ENCODE data around the gene SPTAN1. TPM values are rescaled to one million over a fixed set of nuclear protein-coding genes. Genes with fewer than 3 reads are reported as not detected.

The SPTAN1 gene
- total RNA-seq, 1 donor from 2014 or later: 368 TPM

Small RNAs within 50 kb of the gene (small RNA-seq; reads per million reads assigned to genes)
- gene RNU7-171P: not detected

Other genes starting within 250 kb of the SPTAN1 start
- gene TRUB2, start 230.1 kb upstream of the SPTAN1 start, total RNA-seq: 11.0 TPM
- 17.2 TPM for gene COQ4, start 229.7 kb upstream of the SPTAN1 start, total RNA-seq
- 9.4 TPM for gene SLC27A4, start 212.1 kb upstream of the SPTAN1 start, total RNA-seq
- gene URM1, start 181.2 kb upstream of the SPTAN1 start, total RNA-seq: 26.6 TPM
- 33.4 TPM for gene CERCAM, start 131.7 kb upstream of the SPTAN1 start, total RNA-seq
- gene ODF2, start 96.6 kb upstream of the SPTAN1 start, total RNA-seq: 15.7 TPM
- gene GLE1, start 47.9 kb upstream of the SPTAN1 start, total RNA-seq: 16.7 TPM
- gene DYNC2I2, start 104.3 kb downstream of the SPTAN1 start, total RNA-seq: 31.8 TPM
- gene SET, start 136.6 kb downstream of the SPTAN1 start, total RNA-seq: 336 TPM
- 2.1 TPM for gene PKN3, start 149.9 kb downstream of the SPTAN1 start, total RNA-seq
- gene ZDHHC12, start 171.5 kb downstream of the SPTAN1 start, total RNA-seq: 2.6 TPM
- gene ZER1, start 219.3 kb downstream of the SPTAN1 start, total RNA-seq: 14.6 TPM
- 9.4 TPM for gene TBC1D13, start 234.7 kb downstream of the SPTAN1 start, total RNA-seq

Data from skeletal muscle tissue (tissue), 2 donors.